Right cardiac atrium (tissue), 5 donors: ENCODE data around the gene SNRPF. TPM values are rescaled to one million over a fixed set of nuclear protein-coding genes. Genes with fewer than 3 reads are reported as not detected.
"Not testable (repeated sequence)": the region's sequence is repeated elsewhere in the genome, so short reads cannot be mapped to it uniquely, and the experiment has no call there.

Experiments
- ATAC-seq, 2 donors: fragments of 200-7000 bp; cut with Tn5 transposase; one replicate each; pipeline versions ENCODE4 v1.8.0 to v1.9.1; 2020; ENCODE audit warnings: moderate library complexity in 2 of 2, mild to moderate bottlenecking in 1 of 2
- DNase-seq, 3 donors: peaks; one replicate each; pipeline ENCODE4 v3.0.0-alpha.2; 2020
- H3K27ac ChIP-seq: one replicate; pipeline ENCODE4 v1.5.1; 2013; ENCODE audit warnings: mild to moderate bottlenecking, low read length, control low read depth, moderate library complexity
- H3K27me3 ChIP-seq: one replicate; pipeline ENCODE4 v1.6.1; 2013; ENCODE audit not compliant: control insufficient read depth, insufficient read depth
- H3K4me1 ChIP-seq: one replicate; pipeline ENCODE4 v1.6.1; 2013; ENCODE audit warnings: low read length; ENCODE audit not compliant: control insufficient read depth, insufficient read depth
- H3K4me3 ChIP-seq: one replicate; pipeline ENCODE4 v1.5.1; 2013; ENCODE audit warnings: low read length, control low read depth
- H3K9me3 ChIP-seq: one replicate; pipeline ENCODE4 v1.6.1; 2013; ENCODE audit warnings: low read length; ENCODE audit not compliant: control insufficient read depth
- WGBS: extraction: QIAGEN DNeasy Blood & Tissue Kit; methylation state at CpG from one replicate; pipeline ENCODE4 v1.1.7; 2013; 5-methylcytosine and 5-hydroxymethylcytosine counted together
- intact Hi-C, 4 donors: fragments of 100-400 bp; cut with DNase I; formaldehyde crosslinking; loops; one replicate each; pipeline versions ENCODE4 v1.11.0 to v1.14.0; 2022 to 2023
- long read RNA-seq, 4 donors: library from polyadenylated mRNA; unstranded; transcript quantifications; one replicate each; pipeline ENCODE4 v2.0.0, GENCODE V29; 2020 to 2021
- polyA plus RNA-seq: library from polyadenylated mRNA; stranded (reverse); fragments of 200-250 nt; gene quantifications from one replicate; pipeline ENCODE4 v1.2.3, GENCODE V29; 2013
- total RNA-seq, 4 donors: library from RNA; stranded (reverse); fragmentation: NEBNext Ultra II Directional; extraction: Animal tissue kit (Norgen Biotek cat#: 25700); gene quantifications; one replicate each; pipeline ENCODE4 v1.2.1, GENCODE V29; 2021
- donor health status: healthy with polysubstance abuse.
- donor health status: DM: no; HTN: yes; CAD: no.
- donor health status: DM: no; HTN: no; CAD: no.
- donor health status: DM: no; HTN: yes; CAD: no; lungs with severe emphysema.
- donor health status: DM: yes; HTN: yes; CAD: no.

Gene SNRPF
- 10 to 100 TPM; 10.2 to 18.5 (median 14.7) TPM for total RNA-seq
- 36.4 TPM for polyA plus RNA-seq
- long read RNA-seq, donor 1, transcript SNRPF-201 (4 exons, 1,389 nt) = major isoform, 16 of 17 reads
- long read RNA-seq, donor 1, partial matches to known transcripts = 1 of 17 reads
- long read RNA-seq, donor 1, other reads (novel, unspliced or antisense) = 0 of 17 reads
- long read RNA-seq, donor 2, transcript SNRPF-201 (4 exons, 1,389 nt) = major isoform, 19 of 20 reads
- long read RNA-seq, donor 2, partial matches to known transcripts = 1 of 20 reads
- long read RNA-seq, donor 2, other reads (novel, unspliced or antisense) = 0 of 20 reads
- long read RNA-seq, donor 3, transcript SNRPF-201 (4 exons, 1,389 nt) = major isoform, 11 of 13 reads
- long read RNA-seq, donor 3, partial matches to known transcripts = 0 of 13 reads
- long read RNA-seq, donor 3, other reads (novel, unspliced or antisense) = 0 of 13 reads
- long read RNA-seq, donor 4, partial matches to known transcripts = 0 of 2 reads
- long read RNA-seq, donor 4, other reads (novel, unspliced or antisense) = 0 of 2 reads

DNA sequence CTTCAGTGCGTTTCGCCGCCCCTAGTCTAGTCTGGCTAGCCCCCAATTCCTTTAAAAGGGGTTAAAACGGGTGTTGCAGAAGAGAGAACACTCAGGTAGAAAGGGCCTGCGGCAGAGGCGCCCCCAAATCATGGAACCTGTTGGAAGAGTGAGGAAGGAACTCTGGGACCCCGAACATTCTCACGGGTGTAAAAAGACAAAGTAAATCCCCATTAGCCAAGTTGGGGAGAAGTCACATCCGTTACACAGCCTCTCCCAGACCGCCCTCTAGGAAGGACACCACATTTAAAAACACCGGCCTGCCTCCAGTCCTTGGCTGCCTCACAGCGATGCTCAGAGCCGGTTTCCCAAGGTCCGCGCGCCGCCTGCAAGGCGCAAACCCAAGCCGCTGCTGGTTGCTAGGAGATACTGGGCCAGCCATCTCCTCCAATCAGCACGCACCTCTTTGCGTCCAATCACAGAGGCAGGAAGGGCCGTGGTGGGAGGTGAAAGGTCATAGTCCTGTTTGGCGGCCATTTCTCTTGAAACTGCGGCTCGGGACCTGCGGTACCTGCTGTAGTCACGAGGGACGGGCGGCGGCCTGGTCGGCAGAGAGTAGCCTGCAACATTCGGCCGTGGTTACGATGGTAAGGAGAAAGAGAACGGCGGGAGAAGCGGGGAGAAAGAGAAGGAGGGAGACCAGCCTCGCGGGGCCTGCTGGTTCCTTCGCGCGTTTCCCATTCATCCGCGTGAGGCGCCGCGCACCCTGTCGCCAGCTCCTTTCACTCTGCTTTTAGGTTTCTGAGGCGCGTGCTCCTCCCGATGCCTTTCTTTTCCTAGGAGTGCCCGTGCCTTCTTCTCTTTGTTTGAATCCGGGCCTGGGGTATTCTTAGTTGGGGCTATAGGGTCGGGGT, at the start of gene SNRPF:
Gene SNRPF (plus strand): TSS at position 502 of the 893 bp plus-strand sequence. CDS start 122 bp downstream, at position 624.
- Histone ChIP-seq H3K27me3 (no peaks in the 10 kb centered on the region), H3K4me1 (peaks cover 3% of the 10 kb centered on the region), H3K27ac (peak within 1 kb of the TSS; percentile 69), H3K9me3 (no peaks in the 10 kb centered on the region), H3K4me3 (peak within 1 kb of the TSS; percentile 81)
- intact Hi-C loops = no loop called here
- DNase-seq = peak; percentile 94 to 96 (median 96)
- peak; percentile 100 for ATAC-seq
- under 1% methylated on average over 54 of the region's 54 CpGs for WGBS

DNA sequence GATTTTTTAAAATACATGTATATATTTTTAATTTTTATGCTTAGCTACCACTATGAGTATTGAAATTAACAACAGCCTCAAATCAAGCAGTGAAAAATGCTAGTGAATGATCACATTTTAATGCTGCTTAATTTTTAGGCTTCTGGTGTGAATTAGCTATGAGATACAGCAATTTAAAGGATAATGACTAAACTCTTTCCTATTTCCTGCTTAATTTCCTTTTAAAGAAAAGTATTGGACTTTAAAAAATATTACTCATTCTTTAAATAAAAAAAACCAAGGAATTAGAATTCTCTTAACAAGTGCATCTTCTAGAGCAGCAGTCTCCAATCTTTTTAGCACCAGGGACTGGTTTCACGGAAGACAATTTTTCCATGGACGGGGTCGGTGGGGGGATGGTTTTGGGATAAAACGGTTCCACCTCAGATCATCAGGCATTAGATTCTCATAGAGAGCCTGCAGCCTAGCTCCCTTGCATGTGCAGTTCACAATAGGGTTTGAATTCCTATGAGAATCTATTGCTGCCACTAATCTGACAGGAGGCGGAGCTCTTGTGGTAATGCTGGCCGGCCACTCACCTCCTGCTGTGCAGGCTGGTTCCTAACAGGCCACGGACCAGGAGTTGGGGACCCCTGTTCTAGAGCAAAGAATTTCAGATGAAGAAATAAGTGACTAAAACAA, 49.6 kb upstream of the SNRPF start:
- no peak for ATAC-seq

DNA sequence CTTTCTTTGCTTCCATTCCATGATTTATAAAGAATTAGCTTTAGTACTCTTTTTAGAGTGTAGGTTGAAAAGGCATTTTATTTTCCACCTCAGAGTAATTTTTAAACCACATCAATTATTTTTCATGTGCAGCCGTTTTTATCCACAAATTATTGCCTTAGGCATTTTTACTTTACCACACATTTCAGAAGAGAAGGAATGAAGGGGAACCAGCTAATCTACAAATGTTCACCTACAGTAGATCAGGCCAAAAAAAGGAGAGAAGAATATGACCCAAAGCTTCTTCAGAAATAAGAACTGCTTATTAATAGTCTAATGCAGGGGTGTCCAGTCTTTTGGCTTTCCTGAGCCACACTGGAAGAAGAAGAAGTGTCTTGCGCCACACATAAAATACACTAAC, 48.3 kb upstream of the SNRPF start:
- no peaks in the 10 kb centered on the region for H3K27me3 ChIP-seq
- H3K9me3 ChIP-seq = no peaks in the 10 kb centered on the region
- DNase-seq (no peak), ATAC-seq (no peak)
- intact Hi-C loops = no loop called here
- no peak overlapping the region for H3K4me3 ChIP-seq
- no peak overlapping the region for H3K27ac ChIP-seq
- H3K4me1 ChIP-seq = no peaks in the 10 kb centered on the region
- 85% methylated on average over 2 of the region's 2 CpGs for WGBS

More for the DNA sequence above, 49.6 kb upstream of the SNRPF start:
- Histone ChIP-seq H3K27me3 (no peaks in the 10 kb centered on the region), H3K4me1 (no peaks in the 10 kb centered on the region), H3K4me3 (no peak overlapping the region), H3K27ac (no peak overlapping the region), H3K9me3 (no peaks in the 10 kb centered on the region)
- DNase-seq = no peak
- 89% methylated on average over 7 of the region's 7 CpGs for WGBS
- intact Hi-C loops = no loop called here

DNA sequence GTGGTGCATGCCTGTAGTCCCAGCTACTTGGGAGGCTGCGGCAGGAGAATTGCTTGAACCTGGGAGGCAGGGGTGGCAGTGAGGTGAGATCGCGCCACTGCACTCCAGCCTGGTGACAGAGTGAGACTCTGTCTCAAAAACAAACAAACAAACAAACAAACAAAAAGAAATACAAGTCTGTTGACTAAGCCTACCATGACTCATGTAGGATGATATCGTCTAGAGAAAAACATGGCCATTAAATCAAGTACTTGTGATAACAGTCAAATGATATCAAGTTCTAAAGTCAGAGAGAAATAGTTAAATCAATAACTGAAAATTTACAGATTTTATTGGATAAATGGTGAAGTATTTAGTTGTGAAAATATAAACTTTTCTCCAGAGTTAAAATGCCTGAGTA, 46.6 kb upstream of the SNRPF start:
- ATAC-seq, H3K27me3 ChIP-seq, H3K9me3 ChIP-seq, H3K27ac ChIP-seq, DNase-seq, intact Hi-C loops, H3K4me3 ChIP-seq, H3K4me1 ChIP-seq: not testable (repeated sequence)
- WGBS = 93% methylated on average over 4 of the region's 4 CpGs

DNA sequence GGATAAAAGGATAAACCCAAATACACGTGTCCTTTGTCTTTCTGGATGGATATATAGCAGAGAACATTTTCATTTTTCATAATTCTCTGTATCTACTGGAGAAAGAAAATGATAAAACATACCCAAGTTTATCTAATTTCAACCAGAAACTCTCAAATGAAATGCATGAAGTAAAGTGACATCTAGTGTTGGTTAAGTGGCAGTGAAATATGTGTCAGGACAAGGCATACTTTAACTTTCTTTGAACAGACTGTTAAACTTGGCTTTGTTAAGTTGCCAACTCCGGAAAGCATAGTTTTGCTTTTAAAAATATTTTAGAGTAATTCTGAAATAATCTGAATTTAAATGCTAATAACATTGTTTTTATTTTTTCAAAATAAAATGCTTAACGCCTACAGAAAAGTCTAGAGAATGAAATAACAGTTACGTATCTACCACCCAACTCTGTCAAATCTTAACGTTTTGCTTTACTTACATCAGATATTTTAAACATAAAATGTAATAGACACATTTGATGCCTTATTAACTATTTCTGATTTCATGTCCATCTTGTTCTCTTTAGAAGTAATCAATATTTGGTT, 43.0 kb upstream of the SNRPF start:
- H3K27me3 ChIP-seq = no peaks in the 10 kb centered on the region
- WGBS = 50% methylated on average over 5 of the region's 5 CpGs
- no peak overlapping the region for H3K27ac ChIP-seq
- ATAC-seq = peak; percentile 41 to 57
- H3K4me1 ChIP-seq = no peaks in the 10 kb centered on the region
- DNase-seq = no peak
- H3K9me3 ChIP-seq = no peaks in the 10 kb centered on the region
- no peak overlapping the region for H3K4me3 ChIP-seq
- intact Hi-C loops = loop anchor here (2.0 to 5.0 kb wide), 2 partner anchors 233 kb away; no protein-coding TSS in a partner anchor

GRCh38 chr12:95820096-95820703, 38.6 kb upstream of the SNRPF start:
- H3K27me3 ChIP-seq = no peaks in the 10 kb centered on the region
- ATAC-seq (peak; percentile 51 to 54), DNase-seq (no peak)
- 0% methylated on average over 1 of the region's 1 CpG for WGBS
- H3K4me1 ChIP-seq = no peaks in the 10 kb centered on the region
- H3K4me3 ChIP-seq = no peak overlapping the region
- H3K27ac ChIP-seq = no peak overlapping the region
- no peaks in the 10 kb centered on the region for H3K9me3 ChIP-seq
- intact Hi-C loops = no loop called here

DNA sequence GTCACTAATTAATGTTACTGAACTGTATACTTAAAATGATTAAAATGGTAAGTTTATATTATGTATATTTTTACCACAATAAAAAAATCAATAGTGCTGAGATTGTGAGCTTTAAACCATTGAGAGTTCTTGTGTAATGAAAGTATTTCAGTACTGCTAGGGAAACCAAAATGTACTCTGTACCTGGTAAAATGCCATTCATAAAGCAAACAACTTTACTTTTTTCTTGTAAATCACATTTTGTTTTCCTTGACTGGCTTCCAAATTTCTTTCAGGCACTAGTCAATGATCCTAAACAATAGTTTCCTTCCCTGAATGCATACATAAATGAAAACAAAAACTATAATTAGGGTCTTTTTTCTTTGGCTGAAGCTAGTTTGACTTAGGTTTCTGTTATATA, 29.4 kb upstream of the SNRPF start:
- no peak overlapping the region for H3K27ac ChIP-seq
- no peaks in the 10 kb centered on the region for H3K27me3 ChIP-seq
- intact Hi-C loops = no loop called here
- H3K9me3 ChIP-seq = no peaks in the 10 kb centered on the region
- H3K4me3 ChIP-seq = no peak overlapping the region
- no peak for DNase-seq
- no peak for ATAC-seq
- no peaks in the 10 kb centered on the region for H3K4me1 ChIP-seq

DNA sequence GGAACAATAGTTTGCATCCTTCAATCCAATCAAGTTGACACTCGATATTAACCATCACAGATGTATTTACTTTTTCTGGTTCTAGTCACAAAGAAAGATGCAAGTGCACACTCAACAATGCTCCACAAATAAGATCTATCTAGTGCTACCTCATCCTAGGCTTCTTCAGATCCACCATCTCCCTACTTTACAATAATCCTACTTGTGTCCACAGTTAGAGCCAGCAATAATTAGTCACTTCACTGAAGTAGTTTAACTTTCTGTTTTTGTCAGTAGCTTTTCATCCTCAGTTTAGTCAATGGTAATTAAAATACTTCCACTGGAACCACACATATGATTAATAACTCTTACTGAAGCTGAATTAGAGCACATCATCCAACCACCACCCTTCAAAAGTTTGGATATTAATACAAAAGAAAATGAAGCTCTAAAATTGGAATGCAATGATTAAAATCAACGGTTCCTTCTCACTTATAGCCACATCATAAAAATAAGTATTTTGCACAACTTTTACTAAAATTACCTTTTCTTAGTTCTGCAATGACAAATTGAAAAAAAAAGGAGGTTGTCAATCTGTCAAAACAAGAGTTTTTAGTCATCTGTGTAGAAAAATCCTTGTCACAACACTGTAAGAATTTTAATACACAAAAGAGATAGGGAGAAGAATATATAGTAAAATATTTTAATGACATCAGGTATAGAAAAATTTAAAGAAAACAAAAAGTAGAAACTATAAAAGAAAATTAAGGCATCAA, 28.2 kb upstream of the SNRPF start:
- ATAC-seq (no peak), DNase-seq (no peak)
- no peak overlapping the region for H3K27ac ChIP-seq
- H3K4me1 ChIP-seq = no peaks in the 10 kb centered on the region
- WGBS = 83% methylated on average over 2 of the region's 2 CpGs
- H3K9me3 ChIP-seq = no peaks in the 10 kb centered on the region
- no peak overlapping the region for H3K4me3 ChIP-seq
- no peaks in the 10 kb centered on the region for H3K27me3 ChIP-seq
- intact Hi-C loops = no loop called here

- intact Hi-C loops = no loop called here
- no peak for ATAC-seq
- no peak for DNase-seq
- no peak overlapping the region for H3K27ac ChIP-seq
- 93% methylated on average over 1 of the region's 1 CpG for WGBS
- H3K27me3 ChIP-seq = no peaks in the 10 kb centered on the region
- H3K9me3 ChIP-seq = no peaks in the 10 kb centered on the region
- no peak overlapping the region for H3K4me3 ChIP-seq
- H3K4me1 ChIP-seq = no peaks in the 10 kb centered on the region
Observed at GRCh38 chr12:95834572-95834971, 24.2 kb upstream of the SNRPF start.
